Measurements from ENCODE around the gene SLC66A2. TPM values are rescaled to one million over a fixed set of nuclear protein-coding genes. Genes with fewer than 3 reads are reported as not detected.

SLC66A2 gene
- total RNA-seq, 1 experiment from 2014 or later, result 13.0 TPM

DNA sequence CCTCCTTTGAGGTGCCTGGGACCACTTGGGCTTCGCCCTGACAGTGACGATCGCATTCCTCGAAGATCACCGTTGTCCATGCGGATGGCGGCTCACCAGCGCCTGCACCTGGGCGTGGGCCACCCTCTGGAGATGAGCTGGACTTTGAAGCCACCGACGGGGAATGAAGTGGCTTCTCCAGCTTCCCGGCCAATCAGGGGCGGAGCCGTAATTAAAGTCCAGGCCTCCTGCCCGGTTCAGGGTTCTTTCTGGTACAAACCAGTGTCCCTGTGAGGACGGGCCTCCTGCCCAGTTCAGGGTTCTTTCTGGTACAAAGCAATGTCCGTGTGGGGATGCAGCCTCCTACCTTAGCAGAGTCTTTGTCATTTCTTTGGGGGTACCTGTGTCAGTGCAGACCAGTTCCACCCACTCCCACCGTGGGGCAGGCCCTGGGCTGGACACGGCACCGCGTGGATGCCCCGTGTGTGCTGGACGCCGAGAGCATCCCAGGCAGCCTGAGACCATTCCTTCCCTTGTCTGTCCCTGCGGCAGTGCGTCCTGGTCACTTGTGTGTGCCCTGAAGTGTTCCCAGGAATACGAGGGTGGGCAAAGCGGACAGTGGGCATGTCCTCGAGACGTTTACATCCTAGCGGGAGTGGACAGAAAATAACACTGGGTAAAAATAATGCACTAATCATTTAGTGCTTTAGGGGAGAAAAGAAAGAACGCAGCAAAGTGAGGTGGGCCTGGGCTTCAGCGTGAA is 98.7 kb downstream of the SLC66A2 start:
- Histone ChIP-seq H3K79me1 (ENCODE audit: insufficient read depth, low read depth, low read length, poor library complexity, severe bottlenecking) (no peaks in the 10 kb centered on the region), H2BK120ac (ENCODE audit: low read depth, low read length, poor library complexity, severe bottlenecking) (no peak overlapping the region), H3K23ac (ENCODE audit: insufficient read length, low read depth, low read length) (no peak overlapping the region), H3K4ac (ENCODE audit: low read depth, low read length) (no peak overlapping the region), H2BK12ac (ENCODE audit: insufficient read length, low read depth, low read length) (no peak overlapping the region), H4K5ac (ENCODE audit: insufficient read length, low read depth, low read length) (no peak overlapping the region), H2AFZ (ENCODE audit: low read length) (no peak overlapping the region), H3K14ac (ENCODE audit: insufficient read depth, low read length) (no peak overlapping the region), H3T11ph (ENCODE audit: low read length) (no peak overlapping the region), H3K27me3 (ENCODE audit: insufficient read depth, low read length) (no peaks in the 10 kb centered on the region), H3K23me2 (ENCODE audit: insufficient read length, low read depth, low read length, poor library complexity, severe bottlenecking) (no peaks in the 10 kb centered on the region), H2BK15ac (ENCODE audit: low read depth, low read length) (no peak overlapping the region), H4K20me1 (ENCODE audit: control insufficient read depth, insufficient read depth, insufficient read length) (no peaks in the 10 kb centered on the region), H4K91ac (ENCODE audit: insufficient read length, low read depth, low read length) (no peak overlapping the region), H2BK5ac (ENCODE audit: insufficient read length, low read length) (no peak overlapping the region), H3K9me3 (ENCODE audit: control insufficient read depth, low read depth, low read length) (no peaks in the 10 kb centered on the region), H3K4me2 (ENCODE audit: insufficient read depth, insufficient read length, low read length) (no peak overlapping the region), H2BK20ac (ENCODE audit: low read depth, low read length, poor library complexity, severe bottlenecking) (no peak overlapping the region), H3K79me2 (ENCODE audit: insufficient read depth, low read length) (no peaks in the 10 kb centered on the region), H3K18ac (ENCODE audit: insufficient read length, low read depth, low read length) (no peak overlapping the region), H3K4me1 (ENCODE audit: insufficient read depth, low read length) (no peaks in the 10 kb centered on the region), H4K8ac (replicated peaks; ENCODE audit: insufficient read length, low read depth, low read length) (no peak overlapping the region), H3K27ac (ENCODE audit: insufficient read length, low read depth, low read length) (no peak overlapping the region), H2AK5ac (ENCODE audit: insufficient read length, low read length) (no peak overlapping the region), H3K56ac (ENCODE audit: insufficient read length, low read depth, low read length) (no peak overlapping the region), H3K9ac (ENCODE audit: extremely low read depth, insufficient read length, low read length) (no peak overlapping the region)
- DNase-seq, result no peak
- H3K4me1 Mint-ChIP-seq, result peaks cover 5 to 6% of the 10 kb centered on the region in 2 experiments; a peak in 3 of 4 replicates
- H3K9me3 Mint-ChIP-seq, result no peaks in the 10 kb centered on the region
- H3K36me3 Mint-ChIP-seq (ENCODE audit: insufficient read depth in 1 of 3, low read depth in 3 of 3), result no peaks in the 10 kb centered on the region
- no peak overlapping the region for H3K4me3 Mint-ChIP-seq
- TF ChIP-seq, protein P1, sequence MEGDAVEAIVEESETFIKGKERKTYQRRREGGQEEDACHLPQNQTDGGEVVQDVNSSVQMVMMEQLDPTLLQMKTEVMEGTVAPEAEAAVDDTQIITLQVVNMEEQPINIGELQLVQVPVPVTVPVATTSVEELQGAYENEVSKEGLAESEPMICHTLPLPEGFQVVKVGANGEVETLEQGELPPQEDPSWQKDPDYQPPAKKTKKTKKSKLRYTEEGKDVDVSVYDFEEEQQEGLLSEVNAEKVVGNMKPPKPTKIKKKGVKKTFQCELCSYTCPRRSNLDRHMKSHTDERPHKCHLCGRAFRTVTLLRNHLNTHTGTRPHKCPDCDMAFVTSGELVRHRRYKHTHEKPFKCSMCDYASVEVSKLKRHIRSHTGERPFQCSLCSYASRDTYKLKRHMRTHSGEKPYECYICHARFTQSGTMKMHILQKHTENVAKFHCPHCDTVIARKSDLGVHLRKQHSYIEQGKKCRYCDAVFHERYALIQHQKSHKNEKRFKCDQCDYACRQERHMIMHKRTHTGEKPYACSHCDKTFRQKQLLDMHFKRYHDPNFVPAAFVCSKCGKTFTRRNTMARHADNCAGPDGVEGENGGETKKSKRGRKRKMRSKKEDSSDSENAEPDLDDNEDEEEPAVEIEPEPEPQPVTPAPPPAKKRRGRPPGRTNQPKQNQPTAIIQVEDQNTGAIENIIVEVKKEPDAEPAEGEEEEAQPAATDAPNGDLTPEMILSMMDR (conservative IDR thresholded peaks at IDR 0.05), result no peak
- H3K27me3 Mint-ChIP-seq (ENCODE audit: low read depth), result peaks cover 19% of the 10 kb centered on the region
- no peak overlapping the region for H3K27ac Mint-ChIP-seq
- WGBS (ENCODE audit: extremely low coverage, insufficient read length, low lambda C conversion rate), result no CpG with 5 or more reads among the region's 33 CpGs

Other genes starting within 250 kb of the SLC66A2 start
- 0.15 TPM in 1 of 2 replicates, not detected in the other for gene KCNG2, start 153.7 kb downstream of the SLC66A2 start, total RNA-seq (2021)
- 0.46 TPM in 1 of 2 replicates, not detected in the other for gene HSBP1L1, start 13.0 kb upstream of the SLC66A2 start, total RNA-seq (2021)
- gene TXNL4A, start 36.9 kb upstream of the SLC66A2 start, total RNA-seq (2021), result 163 and 164 TPM in 2 replicates
- 39.4 and 42.5 TPM in 2 replicates for gene RBFA, start 82.8 kb upstream of the SLC66A2 start, total RNA-seq (2021)
- gene ADNP2, start 157.6 kb upstream of the SLC66A2 start, total RNA-seq (2021), result 53.5 and 56.5 TPM in 2 replicates